Esophagus squamous epithelium (tissue), 5 donors: Measurements from ENCODE around the gene RNF130. TPM values are rescaled to one million over a fixed set of nuclear protein-coding genes. Genes with fewer than 3 reads are reported as not detected.
"Not testable (repeated sequence)": the region's sequence is repeated elsewhere in the genome, so short reads cannot be mapped to it uniquely, and the experiment has no call there.

Source experiments
- DNase-seq: peaks from one replicate; lab custom pipeline; 2025; lab: John Stamatoyannopoulos, UW
- H3K27ac ChIP-seq, 4 donors: fragments of 200-600 bp; sonication (generic); one replicate each; pipeline ENCODE4 v1.5.1; 2016 to 2019; ENCODE audit warnings: mild to moderate bottlenecking in 1 of 4
- H3K27me3 ChIP-seq, 4 donors: fragments of 200-600 bp; sonication (generic); 1 replicate in 3 of 4; 2 replicates in 1 of 4; pipeline versions ENCODE4 v1.5.1 to v1.6.0; 2017 to 2021; ENCODE audit warnings: antibody characterized with exemption in 1 of 4
- H3K36me3 ChIP-seq, 3 donors: fragments of 200-600 bp; sonication (generic); one replicate each; pipeline ENCODE4 v1.5.1; 2016 to 2019
- H3K4me1 ChIP-seq, 3 donors: fragments of 200-600 bp; sonication (generic); one replicate each; pipeline ENCODE4 v1.5.1; 2017 to 2019
- H3K4me3 ChIP-seq, 4 donors: fragments of 200-600 bp; sonication (generic); 1 replicate in 3 of 4; 2 replicates in 1 of 4; pipeline ENCODE4 v1.5.1; 2016 to 2019; ENCODE audit warnings: mild to moderate bottlenecking in 2 of 4, moderate library complexity in 1 of 4
- H3K9me3 ChIP-seq, 3 donors: fragments of 200-600 bp; sonication (generic); one replicate each; pipeline ENCODE4 v1.5.1; 2016 to 2019
- POLR2A ChIP-seq, 4 donors: fragments of 450-650 bp; IDR thresholded peaks; one replicate each; pipeline ENCODE4 v1.6.1; 2017; ENCODE audit warnings: antibody characterized with exemption in 4 of 4, mild to moderate bottlenecking in 4 of 4, moderate library complexity in 3 of 4
- WGBS, 2 donors: methylation state at CpG; one replicate each; pipeline ENCODE4 v1.1.5; 2018; 5-methylcytosine and 5-hydroxymethylcytosine counted together
- intact Hi-C: fragments of 100-400 bp; cut with DNase I; formaldehyde crosslinking; loops from one replicate; pipeline ENCODE4 v1.15.0; 2022
- total RNA-seq, 4 donors: library from RNA; depleted of rRNA; stranded (reverse); fragments of >200 nt; gene quantifications; one replicate each; pipeline ENCODE4 v1.1.0, GENCODE V29; 2016
- TF ChIP-seq, protein P1 (sequence below), 6 experiments: fragments of 450-650 bp in 4 of 6; fragments of 200-600 bp in 2 of 6; sonication (generic) in 2 of 6; IDR thresholded peaks; one replicate each; pipeline ENCODE4 v1.5.1; 2016 to 2019; ENCODE audit warnings: antibody characterized with exemption in 6 of 6, mild to moderate bottlenecking in 4 of 6, moderate library complexity in 4 of 6
- donor health status: DM: yes; HTN: yes; CAD: no.

RNF130 gene
- total RNA-seq, 4 donors from 2014 or later: 9.1 to 54.6 (median 19.1) TPM

DNA sequence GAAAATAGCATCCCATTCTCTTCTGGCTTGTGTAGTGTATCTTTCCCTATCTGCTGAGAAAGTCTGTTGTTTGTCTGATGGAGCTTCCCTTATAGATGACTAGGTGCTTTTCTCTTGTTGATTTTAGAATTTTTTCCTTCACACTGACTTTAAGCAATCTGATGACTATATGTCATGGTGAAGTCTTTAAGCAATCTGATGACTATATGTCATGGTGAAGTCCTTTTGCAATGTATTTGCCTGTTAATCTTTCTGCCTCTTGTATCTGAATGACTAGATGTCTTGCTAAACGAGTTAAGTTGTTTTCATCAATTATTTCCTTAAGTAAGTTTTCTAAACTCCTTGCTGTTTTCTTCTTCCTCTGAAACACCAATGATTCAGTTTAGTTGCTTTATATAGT, 80.5 kb downstream of the RNF130 start:
- no peaks in the 10 kb centered on the region for H3K4me1 ChIP-seq
- no peaks in the 10 kb centered on the region for H3K27me3 ChIP-seq
- H3K27ac ChIP-seq: no peak overlapping the region
- DNase-seq: no peak
- intact Hi-C loops: no loop called here
- TF ChIP-seq, protein P1, sequence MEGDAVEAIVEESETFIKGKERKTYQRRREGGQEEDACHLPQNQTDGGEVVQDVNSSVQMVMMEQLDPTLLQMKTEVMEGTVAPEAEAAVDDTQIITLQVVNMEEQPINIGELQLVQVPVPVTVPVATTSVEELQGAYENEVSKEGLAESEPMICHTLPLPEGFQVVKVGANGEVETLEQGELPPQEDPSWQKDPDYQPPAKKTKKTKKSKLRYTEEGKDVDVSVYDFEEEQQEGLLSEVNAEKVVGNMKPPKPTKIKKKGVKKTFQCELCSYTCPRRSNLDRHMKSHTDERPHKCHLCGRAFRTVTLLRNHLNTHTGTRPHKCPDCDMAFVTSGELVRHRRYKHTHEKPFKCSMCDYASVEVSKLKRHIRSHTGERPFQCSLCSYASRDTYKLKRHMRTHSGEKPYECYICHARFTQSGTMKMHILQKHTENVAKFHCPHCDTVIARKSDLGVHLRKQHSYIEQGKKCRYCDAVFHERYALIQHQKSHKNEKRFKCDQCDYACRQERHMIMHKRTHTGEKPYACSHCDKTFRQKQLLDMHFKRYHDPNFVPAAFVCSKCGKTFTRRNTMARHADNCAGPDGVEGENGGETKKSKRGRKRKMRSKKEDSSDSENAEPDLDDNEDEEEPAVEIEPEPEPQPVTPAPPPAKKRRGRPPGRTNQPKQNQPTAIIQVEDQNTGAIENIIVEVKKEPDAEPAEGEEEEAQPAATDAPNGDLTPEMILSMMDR (IDR thresholded peaks at IDR 0.05): no peak
- no peak for TF ChIP-seq POLR2A (IDR thresholded peaks at IDR 0.05)
- 90 to 100% methylated on average over 1 of the region's 1 CpG for WGBS, 2 donors
- peaks cover 0 to 2% (median 0%) of the 10 kb centered on the region in 3 donors for H3K9me3 ChIP-seq
- H3K4me3 ChIP-seq: no peak overlapping the region
- no peaks in the 10 kb centered on the region for H3K36me3 ChIP-seq

DNA sequence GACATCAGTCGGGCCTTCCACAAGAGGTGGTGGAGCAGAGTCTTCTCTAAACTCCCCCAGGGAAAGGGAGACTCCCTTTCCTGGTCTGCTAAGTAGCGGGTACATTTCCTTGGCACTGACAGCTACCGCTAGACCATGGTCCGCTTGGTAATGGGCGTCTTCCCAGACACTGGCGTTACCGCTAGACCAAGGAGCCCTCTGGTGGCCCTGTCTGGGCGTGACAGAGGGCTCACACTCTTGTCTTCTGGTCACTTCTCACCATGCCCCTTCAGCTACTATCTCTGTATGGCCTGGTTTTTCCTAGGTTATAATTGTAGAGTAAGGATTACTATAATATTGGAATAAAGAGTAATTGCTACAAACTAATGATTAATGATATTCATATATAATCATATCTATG, 81.0 kb downstream of the RNF130 start:
- WGBS, 2 donors: 72 to 93% methylated on average over 7 to 8 of the region's 8 CpGs
- H3K36me3 ChIP-seq, H3K4me1 ChIP-seq, H3K27ac ChIP-seq, H3K4me3 ChIP-seq, intact Hi-C loops, H3K27me3 ChIP-seq, H3K9me3 ChIP-seq, DNase-seq: not testable (repeated sequence)

DNA sequence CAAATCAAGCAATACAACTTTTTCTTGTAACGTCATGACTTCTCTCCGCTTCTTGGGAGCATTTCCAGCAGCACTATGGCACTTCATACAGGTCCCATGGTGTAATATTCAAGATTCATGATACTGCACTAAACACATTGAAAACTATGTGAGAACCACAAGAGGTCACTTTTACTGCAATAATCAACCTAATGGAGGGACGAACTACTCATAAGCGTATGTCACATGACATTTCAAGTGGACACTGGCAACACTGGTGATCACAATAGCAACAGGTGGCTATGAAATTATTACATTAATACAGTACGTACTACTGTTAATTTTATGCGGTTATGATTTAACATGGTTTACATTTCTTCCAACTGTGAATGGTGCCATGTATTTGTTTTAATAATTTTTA, 85.2 kb downstream of the RNF130 start:
- Histone ChIP-seq H3K36me3 (no peaks in the 10 kb centered on the region), H3K27ac (no peak overlapping the region), H3K9me3 (no peaks in the 10 kb centered on the region), H3K27me3 (no peaks in the 10 kb centered on the region), H3K4me1 (no peaks in the 10 kb centered on the region), H3K4me3 (no peak overlapping the region)
- no peak for DNase-seq
- TF ChIP-seq, protein P1 (IDR thresholded peaks at IDR 0.05): peak in 1 of 6 experiments; percentile 11
- no peak for TF ChIP-seq POLR2A (IDR thresholded peaks at IDR 0.05)
- intact Hi-C loops: no loop called here
- 78 to 84% methylated on average over 6 of the region's 6 CpGs for WGBS, 2 donors

DNA sequence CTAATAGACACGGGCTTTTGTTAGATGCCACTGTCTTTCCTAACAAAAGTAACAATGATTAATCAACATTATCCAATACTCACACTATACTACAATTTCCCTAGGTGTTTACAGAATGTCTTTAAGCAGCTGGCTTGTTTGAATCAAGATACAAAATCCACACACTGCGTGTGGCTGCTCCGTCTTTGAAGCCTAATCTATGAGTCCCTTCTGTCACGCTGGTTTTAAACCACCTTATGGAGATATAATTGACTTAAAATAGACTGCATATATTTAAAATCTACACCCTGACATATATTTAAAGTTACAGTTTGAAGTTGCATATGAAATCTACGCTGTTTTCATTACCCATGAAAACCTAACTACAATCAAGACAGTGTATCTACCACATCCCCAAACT, 89.9 kb downstream of the RNF130 start:
- DNase-seq: no peak
- intact Hi-C loops: no loop called here
- TF ChIP-seq POLR2A (IDR thresholded peaks at IDR 0.05): no peak
- TF ChIP-seq, protein P1 (IDR thresholded peaks at IDR 0.05): no peak
- H3K9me3 ChIP-seq: no peaks in the 10 kb centered on the region
- H3K4me1 ChIP-seq: no peaks in the 10 kb centered on the region
- no peaks in the 10 kb centered on the region for H3K27me3 ChIP-seq
- no peak overlapping the region for H3K27ac ChIP-seq
- no peak overlapping the region for H3K4me3 ChIP-seq
- WGBS, 2 donors: 85 to 88% methylated on average over 5 of the region's 5 CpGs
- peaks cover 0 to 39% (median 0%) of the 10 kb centered on the region in 3 donors for H3K36me3 ChIP-seq

DNA sequence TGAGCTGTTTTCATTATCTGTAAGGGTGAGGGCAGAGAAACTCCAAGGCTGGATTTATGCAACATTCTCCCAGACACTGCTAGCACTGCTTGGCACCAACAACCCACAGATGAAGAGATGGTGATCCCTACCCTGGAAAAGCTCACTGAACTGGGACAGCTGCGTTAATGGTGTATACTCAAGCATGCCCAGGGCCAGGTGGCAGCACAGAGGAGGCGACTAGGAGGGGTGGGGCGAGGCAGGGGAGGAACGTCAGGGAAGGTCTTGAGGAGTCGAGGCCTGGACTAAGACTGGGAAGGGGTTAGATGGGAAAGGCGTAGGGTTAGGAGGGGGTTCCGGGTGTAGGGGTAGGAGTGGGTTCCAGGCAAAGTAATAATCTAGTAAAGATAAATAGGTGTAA, 90.8 kb downstream of the RNF130 start:
- no peaks in the 10 kb centered on the region for H3K4me1 ChIP-seq
- 85 to 93% methylated on average over 7 of the region's 7 CpGs for WGBS, 2 donors
- peaks cover 0 to 46% (median 0%) of the 10 kb centered on the region in 3 donors for H3K36me3 ChIP-seq
- H3K4me3 ChIP-seq: no peak overlapping the region
- TF ChIP-seq, protein P1 (IDR thresholded peaks at IDR 0.05): no peak
- no peak for TF ChIP-seq POLR2A (IDR thresholded peaks at IDR 0.05)
- intact Hi-C loops: no loop called here
- no peak for DNase-seq
- H3K27me3 ChIP-seq: no peaks in the 10 kb centered on the region
- H3K27ac ChIP-seq: no peak overlapping the region
- no peaks in the 10 kb centered on the region for H3K9me3 ChIP-seq

DNA sequence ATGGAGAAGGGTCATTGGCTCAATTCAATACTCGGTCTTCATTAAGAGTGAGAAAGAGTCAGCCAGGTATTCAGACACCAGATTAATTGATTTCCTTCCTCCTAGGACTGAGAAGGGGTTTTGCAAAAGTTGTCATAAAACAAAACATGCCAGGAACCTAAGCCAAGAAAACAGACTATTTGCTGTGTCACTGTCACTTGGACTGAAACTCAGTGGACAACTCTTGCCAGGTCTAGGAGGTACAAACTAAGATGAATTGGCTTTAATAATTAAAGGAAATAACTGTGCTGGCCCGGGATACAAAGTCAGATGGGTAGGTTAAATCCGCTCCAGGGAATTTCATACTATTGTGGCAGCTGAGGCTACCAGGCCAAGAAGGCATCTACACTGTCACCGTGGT, 92.8 kb downstream of the RNF130 start:
- intact Hi-C loops: no loop called here
- DNase-seq: no peak
- no peak overlapping the region for H3K4me3 ChIP-seq
- H3K9me3 ChIP-seq: no peaks in the 10 kb centered on the region
- peaks cover 0 to 66% (median 0%) of the 10 kb centered on the region in 3 donors for H3K36me3 ChIP-seq
- 77 to 85% methylated on average over 4 of the region's 4 CpGs for WGBS, 2 donors
- H3K27me3 ChIP-seq: no peaks in the 10 kb centered on the region
- H3K27ac ChIP-seq: no peak overlapping the region
- H3K4me1 ChIP-seq: no peaks in the 10 kb centered on the region
- TF ChIP-seq, protein P1 (IDR thresholded peaks at IDR 0.05): no peak
- no peak for TF ChIP-seq POLR2A (IDR thresholded peaks at IDR 0.05)
